Measurements from ENCODE around the gene SUN1. TPM values are rescaled to one million over a fixed set of nuclear protein-coding genes. Genes with fewer than 3 reads are reported as not detected.
A peak's percentile ranks its signal among the peaks of the same experiment; 100 is the strongest.

Gene SUN1
- total and polyA plus RNA-seq, 2 donors (not counting 1 experiment from before 2014, with no cell fraction given), result 198 to 254 TPM

DNA sequence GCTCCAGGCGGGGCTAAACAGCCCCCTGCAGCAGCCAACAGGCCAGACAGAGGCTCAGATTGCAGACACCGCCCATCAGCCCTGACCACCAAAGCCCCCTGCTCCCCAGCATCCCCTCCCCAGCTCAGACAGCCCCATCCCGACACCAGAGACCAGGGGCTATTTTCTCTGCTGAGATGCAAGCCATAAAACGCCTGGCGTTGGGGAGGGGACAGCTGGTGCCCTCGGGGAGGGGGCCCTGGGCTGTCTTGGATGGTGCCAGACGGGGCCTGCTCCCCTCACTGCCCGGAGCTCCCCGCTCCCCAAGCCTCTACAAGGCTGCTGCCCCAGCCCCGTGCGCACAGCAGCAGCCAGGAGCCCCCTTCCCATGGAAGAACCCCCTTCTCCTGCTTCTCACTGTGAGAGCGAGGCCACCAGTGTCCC lies 75.9 kb downstream of the SUN1 start:
- H3K36me3 ChIP-seq (replicated peaks in 1 of 2; ENCODE audit: control extremely low read depth in 1 of 2, control insufficient read depth in 1 of 2, extremely low read depth in 1 of 2, insufficient read depth in 2 of 2, low read length in 1 of 2), result no peaks in the 10 kb centered on the region
- no peaks in the 10 kb centered on the region for H4K20me1 ChIP-seq (ENCODE audit: control insufficient read depth, insufficient read depth, low read length, poor library complexity, severe bottlenecking)
- Mint-ChIP-seq H3K9me3 (ENCODE audit: insufficient read depth) (no peaks in the 10 kb centered on the region), H3K27me3 (no peaks in the 10 kb centered on the region), H3K27ac (peak overlapping the region; percentile 20), H3K4me3 (peak overlapping the region; percentile 44), H3K4me1 (peaks cover 18% of the 10 kb centered on the region)
- ChIA-PET POLR2A (interaction anchor here (0.6 to 1.7 kb wide), 3 partner anchors 15 to 67 kb away, joined by 3 to 4 read pairs (median 3); partner anchors contain the start of gene COX19), CTCF (interaction anchor here (0.8 to 4.5 kb wide), 13 partner anchors 14 to 277 kb away, joined by 3 to 47 read pairs (median 5); partner anchors contain the start of gene COX19)
- DNase-seq, result peak; percentile 53
- no peak for ATAC-seq (ENCODE audit: low read depth)
- TF ChIP-seq, protein P1, sequence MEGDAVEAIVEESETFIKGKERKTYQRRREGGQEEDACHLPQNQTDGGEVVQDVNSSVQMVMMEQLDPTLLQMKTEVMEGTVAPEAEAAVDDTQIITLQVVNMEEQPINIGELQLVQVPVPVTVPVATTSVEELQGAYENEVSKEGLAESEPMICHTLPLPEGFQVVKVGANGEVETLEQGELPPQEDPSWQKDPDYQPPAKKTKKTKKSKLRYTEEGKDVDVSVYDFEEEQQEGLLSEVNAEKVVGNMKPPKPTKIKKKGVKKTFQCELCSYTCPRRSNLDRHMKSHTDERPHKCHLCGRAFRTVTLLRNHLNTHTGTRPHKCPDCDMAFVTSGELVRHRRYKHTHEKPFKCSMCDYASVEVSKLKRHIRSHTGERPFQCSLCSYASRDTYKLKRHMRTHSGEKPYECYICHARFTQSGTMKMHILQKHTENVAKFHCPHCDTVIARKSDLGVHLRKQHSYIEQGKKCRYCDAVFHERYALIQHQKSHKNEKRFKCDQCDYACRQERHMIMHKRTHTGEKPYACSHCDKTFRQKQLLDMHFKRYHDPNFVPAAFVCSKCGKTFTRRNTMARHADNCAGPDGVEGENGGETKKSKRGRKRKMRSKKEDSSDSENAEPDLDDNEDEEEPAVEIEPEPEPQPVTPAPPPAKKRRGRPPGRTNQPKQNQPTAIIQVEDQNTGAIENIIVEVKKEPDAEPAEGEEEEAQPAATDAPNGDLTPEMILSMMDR (IDR thresholded peaks at IDR 0.05), result no peak
- TF ChIP-seq EZH2 (IDR thresholded peaks at IDR 0.05; ENCODE audit: borderline replicate concordance, insufficient read depth, low read depth, low read length, poor library complexity, severe bottlenecking), result no peak
- no peaks in the 10 kb centered on the region for H3K79me2 ChIP-seq (ENCODE audit: control insufficient read depth, insufficient read depth, low read length)
- peak overlapping the region; percentile 89 for H3K4me2 ChIP-seq (replicated peaks; ENCODE audit: low read depth, low read length, poor library complexity, severe bottlenecking)
- intact Hi-C loops (cut with micrococcal nuclease), result loop anchor here (1.0 to 5.0 kb wide), 4 partner anchors 42 to 268 kb away; partner anchors contain the start of gene GPER1
- 88% methylated on average over 12 of the region's 12 CpGs for WGBS (ENCODE audit: insufficient coverage)
- H3K4me3 ChIP-seq (ENCODE audit: control extremely low read depth in 1 of 5, extremely low read depth in 1 of 5, insufficient read depth in 1 of 5, low read depth in 2 of 5, low read length in 4 of 5), result no peak overlapping the region
- H3K9ac ChIP-seq (ENCODE audit: low read length), result no peak overlapping the region
- no peak overlapping the region for H2AFZ ChIP-seq (ENCODE audit: insufficient read depth, low read depth, low read length, poor library complexity, severe bottlenecking)
- H3K9me3 ChIP-seq (ENCODE audit: control extremely low read depth in 1 of 3, control insufficient read depth in 2 of 3, insufficient read depth in 1 of 3, low read length in 2 of 3), result peaks cover 0 to 11% (median 0%) of the 10 kb centered on the region in 3 donors
- peaks cover 16 to 20% of the 10 kb centered on the region in 2 donors for H3K4me1 ChIP-seq (ENCODE audit: control insufficient read depth in 2 of 2, insufficient read depth in 2 of 2, low read length in 2 of 2)
- no peaks in the 10 kb centered on the region for H3K27me3 ChIP-seq (replicated peaks in 1 of 4; ENCODE audit: control extremely low read depth in 1 of 4, control insufficient read depth in 3 of 4, insufficient read depth in 4 of 4, low read length in 3 of 4)
- no peak overlapping the region for H3K27ac ChIP-seq (ENCODE audit: low read length in 2 of 2)
